ENCODE data around the gene ADARB1.

GRCh38 chr21:45166931-45167330, 92.6 kb downstream of the ADARB1 start:
- TF ChIP-seq, protein P1, sequence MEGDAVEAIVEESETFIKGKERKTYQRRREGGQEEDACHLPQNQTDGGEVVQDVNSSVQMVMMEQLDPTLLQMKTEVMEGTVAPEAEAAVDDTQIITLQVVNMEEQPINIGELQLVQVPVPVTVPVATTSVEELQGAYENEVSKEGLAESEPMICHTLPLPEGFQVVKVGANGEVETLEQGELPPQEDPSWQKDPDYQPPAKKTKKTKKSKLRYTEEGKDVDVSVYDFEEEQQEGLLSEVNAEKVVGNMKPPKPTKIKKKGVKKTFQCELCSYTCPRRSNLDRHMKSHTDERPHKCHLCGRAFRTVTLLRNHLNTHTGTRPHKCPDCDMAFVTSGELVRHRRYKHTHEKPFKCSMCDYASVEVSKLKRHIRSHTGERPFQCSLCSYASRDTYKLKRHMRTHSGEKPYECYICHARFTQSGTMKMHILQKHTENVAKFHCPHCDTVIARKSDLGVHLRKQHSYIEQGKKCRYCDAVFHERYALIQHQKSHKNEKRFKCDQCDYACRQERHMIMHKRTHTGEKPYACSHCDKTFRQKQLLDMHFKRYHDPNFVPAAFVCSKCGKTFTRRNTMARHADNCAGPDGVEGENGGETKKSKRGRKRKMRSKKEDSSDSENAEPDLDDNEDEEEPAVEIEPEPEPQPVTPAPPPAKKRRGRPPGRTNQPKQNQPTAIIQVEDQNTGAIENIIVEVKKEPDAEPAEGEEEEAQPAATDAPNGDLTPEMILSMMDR (IDR thresholded peaks at IDR 0.05), result no peak
- no peak for TF ChIP-seq POLR2A (IDR thresholded peaks at IDR 0.05)

Data from stomach (tissue), 4 donors.